ENCODE measurements around the gene LPP.

LPP gene

DNA sequence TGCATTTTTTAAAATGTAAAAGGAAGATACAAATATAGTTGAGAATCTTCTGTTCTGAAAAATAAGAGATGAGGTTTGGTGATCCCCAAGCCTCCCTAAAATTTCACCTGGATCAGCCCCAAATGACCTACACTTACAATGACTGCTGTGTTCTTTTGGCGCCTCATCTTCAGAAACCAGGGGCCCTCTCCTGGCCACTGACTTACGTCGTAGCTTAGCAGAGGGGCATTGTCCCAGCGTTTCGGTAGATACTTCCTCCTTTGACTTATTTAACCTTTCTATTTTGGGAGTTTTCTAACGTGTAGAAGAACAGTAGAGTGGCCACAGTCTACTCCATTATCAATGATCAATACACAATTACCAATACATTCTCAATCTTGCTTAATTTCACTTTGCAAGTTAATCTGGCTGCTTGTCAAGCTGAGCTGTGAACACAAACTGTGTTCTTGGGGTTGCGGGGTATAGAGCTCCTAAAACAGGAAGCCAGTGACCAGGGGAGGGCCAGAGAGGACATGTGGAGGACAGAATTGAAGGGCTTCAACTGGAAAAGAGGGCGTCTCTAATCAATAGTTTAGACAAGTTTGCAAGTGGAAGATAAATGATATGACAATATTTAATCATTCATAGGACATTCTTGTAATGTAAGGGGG is 419.5 kb downstream of the LPP start:
- no peak for DNase-seq

DNA sequence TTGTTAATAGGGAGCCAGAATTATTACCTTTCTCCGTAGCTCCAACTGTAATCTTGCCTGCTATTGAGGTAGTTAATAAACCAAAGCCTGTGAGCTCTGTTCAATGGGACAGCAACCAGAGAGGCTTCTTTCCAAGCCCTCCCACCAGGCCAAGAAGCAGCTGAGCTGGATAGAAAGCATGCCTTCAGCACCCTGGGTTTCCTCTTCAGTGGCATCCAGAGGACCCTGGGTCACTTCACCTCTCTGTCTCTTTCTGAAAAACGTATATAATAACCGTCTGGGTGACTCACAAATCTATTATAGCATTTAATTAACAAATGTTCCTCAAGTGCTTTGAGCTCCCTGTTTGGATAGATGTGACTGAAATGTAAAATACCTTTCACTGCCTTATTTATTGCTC is 420.0 kb downstream of the LPP start:
- DNase-seq = no peak

- DNase-seq = peak; percentile 36
Measured at GRCh38 chr3:188574885-188575284, 420.9 kb downstream of the LPP start.

- DNase-seq = no peak
Measured at GRCh38 chr3:188575501-188575900, 421.5 kb downstream of the LPP start.

DNA sequence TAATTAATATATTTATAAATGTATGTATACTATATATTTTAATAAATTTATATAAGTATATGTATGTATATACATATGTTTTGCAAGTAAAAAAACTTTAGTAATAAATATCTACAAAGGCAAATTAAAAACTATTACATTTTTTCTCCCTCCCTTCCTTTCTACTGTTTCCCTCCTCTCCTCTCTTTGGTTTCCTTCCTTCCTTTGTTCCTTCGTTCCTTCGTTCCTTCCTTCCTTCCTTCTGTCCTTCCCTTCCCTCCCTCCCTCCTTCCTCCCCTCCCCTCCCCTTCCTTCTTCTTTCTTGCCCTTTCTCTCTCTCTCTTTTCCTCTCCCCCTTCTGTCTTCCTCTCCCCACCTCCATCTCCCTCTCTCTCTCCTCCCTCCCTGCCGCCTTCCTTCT is 423.6 kb downstream of the LPP start:
- DNase-seq = no peak

- DNase-seq = peak; percentile 86
Measured at GRCh38 chr3:188578576-188579363, 424.8 kb downstream of the LPP start.

- DNase-seq = no peak
Measured at GRCh38 chr3:188580223-188580622, 426.3 kb downstream of the LPP start.

- DNase-seq = no peak
Measured at GRCh38 chr3:188580659-188581058, 426.7 kb downstream of the LPP start.

DNA sequence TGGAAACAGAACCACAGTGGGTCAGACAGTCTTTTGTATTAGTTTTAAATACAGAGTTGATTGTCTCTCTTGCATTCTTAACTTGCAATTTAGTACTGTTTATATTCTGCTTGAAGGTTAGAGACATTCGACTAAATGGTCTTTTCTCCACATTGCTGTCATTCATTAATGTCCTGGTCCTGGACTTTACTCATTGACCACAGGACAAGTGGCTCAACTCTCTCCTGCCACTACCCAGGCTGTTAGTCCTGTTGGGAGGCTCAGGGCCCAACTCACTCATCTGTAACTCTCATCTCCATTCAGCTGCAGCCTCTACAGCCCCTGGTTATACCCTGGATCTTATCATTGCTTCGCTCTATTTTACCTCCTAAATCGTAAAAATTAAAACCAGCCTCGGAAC is 427.4 kb downstream of the LPP start:
- no peak for DNase-seq

- DNase-seq = no peak
Measured at GRCh38 chr3:188581792-188582191, 427.8 kb downstream of the LPP start.

GRCh38 chr3:188583341-188584161 is 429.6 kb downstream of the LPP start:
- DNase-seq = no peak

DNA sequence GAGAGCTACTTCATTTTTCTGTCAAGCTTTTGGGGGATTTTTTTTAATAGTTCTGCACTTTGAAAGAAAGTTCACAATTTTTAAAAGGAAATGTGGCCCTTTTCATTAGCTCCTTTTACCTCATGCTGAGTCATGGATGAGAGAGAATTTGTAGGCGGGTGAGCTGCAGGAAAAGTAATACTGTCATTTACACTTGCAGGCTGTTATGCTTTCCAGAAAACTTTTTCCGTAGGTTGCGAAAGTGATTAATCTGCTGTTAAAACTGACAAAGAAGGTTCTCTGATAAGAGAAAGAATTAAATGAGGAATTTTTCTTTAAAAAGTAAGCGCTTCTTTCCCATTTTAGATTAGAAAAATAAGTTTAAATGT is 430.2 kb downstream of the LPP start:
- DNase-seq = peak; percentile 72

DNA sequence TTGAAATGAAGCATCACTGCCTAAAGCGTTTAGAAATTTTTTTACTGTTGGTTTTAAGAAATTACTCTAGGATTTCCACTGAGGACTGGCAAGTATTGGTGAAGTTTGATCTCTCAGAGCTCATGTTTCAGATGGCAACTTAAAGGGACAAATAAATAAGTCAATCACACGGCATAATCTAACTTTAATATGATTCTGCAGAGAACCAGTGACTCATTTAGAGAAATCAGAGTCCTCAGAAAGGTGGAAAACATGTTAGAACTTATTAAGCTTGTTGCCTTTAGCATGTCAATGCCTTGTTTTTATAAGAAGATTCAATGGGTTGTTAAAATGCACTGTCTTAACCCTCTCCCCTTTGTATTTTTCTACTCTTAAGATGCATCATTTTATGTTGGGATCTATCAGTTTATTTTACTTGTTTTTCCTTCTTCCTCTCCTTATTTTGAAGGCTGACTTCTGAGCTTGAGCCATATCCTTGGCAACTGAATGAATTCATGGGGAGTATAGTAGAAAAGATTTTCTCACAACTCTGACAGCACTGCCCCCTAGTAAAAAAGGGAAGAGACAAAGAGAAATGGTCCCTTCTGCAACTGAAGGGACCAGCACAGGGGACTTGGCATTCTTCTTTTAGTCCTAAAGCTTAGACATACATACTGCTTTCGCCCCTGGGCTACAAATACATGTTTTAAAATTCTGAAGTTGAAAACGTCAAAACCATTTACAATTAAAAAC is 431.2 kb downstream of the LPP start:
- DNase-seq = no peak

- DNase-seq = no peak
Measured at GRCh38 chr3:188589071-188589470, 435.1 kb downstream of the LPP start.

DNA sequence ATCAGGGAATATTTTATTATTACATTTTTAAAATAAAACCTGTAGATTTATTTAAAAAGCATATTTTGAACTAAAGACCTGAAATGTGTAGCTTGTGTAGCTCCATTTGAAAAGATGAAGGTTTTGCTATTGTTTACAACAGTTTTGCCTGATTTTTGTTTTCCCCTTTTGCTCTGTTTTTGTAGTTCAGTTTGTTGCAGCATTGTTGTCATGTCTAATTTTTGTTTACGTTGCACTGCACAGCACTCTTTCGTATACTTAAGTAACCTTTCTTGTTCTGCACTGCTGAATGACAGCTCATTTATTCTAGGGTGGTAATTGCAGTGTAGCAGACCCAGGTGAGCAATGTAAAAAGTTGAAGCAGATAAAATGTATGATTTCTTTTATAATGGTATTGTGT is 435.8 kb downstream of the LPP start:
- no peak for DNase-seq

GRCh38 chr3:188590557-188590956 is 436.6 kb downstream of the LPP start:
- DNase-seq = no peak

GRCh38 chr3:188594139-188594538 is 440.2 kb downstream of the LPP start:
- DNase-seq = peak; percentile 97

DNA sequence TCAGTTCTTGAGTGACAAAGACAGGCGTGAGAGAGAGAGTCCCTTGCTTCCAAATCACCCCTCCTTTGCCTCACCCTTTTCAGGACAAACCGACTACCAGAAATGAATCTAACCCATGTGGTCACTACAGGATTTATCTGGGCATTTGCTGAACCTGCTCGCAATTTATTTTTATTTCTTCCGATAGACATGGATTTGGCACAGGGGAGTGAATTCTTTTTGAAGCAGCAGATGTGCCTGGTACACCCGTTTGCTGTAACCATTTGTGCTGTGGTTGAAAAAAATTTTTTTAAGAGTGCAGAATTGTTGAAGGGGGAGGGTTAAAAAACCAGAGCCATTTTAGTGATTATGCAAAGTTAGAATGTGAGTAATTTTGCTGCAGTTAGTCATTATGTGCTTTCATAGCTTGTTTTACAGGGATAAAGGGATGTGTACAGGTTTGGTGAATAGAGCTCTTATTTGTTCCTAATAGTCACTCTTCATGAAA is 442.0 kb downstream of the LPP start:
- peak; percentile 84 for DNase-seq

- no peak for DNase-seq
Measured at GRCh38 chr3:188598894-188599293, 444.9 kb downstream of the LPP start.

DNA sequence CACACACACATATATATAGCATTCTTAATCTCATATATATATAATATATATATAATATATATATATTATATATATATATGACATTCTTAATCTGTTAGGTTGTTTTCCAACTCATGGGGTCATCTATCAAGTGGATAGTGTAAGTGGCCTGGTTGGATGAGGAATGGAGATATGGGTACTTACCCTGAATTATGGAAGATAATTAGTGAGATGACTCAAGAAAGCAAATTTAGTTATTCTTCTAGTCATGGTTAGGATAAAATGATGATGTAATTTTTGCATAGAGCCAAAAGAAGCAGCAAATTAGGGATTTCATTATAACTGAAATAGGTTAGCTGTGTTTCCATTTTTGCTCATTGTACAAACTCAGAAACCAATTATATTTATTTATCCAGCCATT is 448.2 kb downstream of the LPP start:
- no peak for DNase-seq

DNA sequence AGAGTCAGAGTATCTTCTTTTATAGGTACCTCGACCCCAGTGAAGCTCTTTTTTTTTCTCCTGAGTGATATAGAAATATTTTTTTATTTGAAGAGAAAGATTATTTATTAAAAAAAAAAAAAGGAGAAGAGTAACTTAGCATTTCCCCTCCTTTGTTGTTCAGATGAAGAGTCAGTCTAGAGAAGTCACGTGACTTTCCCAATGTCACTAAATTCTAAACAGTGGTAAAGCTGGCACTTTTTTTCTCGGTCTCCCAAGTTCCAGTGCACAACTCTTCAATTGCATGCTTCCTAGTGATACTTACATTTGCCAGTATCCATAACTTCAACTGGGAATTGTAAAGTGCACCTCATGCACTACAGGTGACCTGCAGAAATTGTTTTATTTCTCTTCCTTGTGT is 448.7 kb downstream of the LPP start:
- no peak for DNase-seq

- no peak for DNase-seq
Measured at GRCh38 chr3:188604651-188605050, 450.7 kb downstream of the LPP start.

GRCh38 chr3:188605231-188605630 is 451.3 kb downstream of the LPP start:
- DNase-seq = peak; percentile 33

Data from fibroblast of skin of back (primary cell).